H1 (cell line): ENCODE data around the gene LRFN3.

ENCODE experiments used
- EZH2 ChIP-seq: fragments of 200-600 bp; sonication (generic); IDR thresholded peaks from 2 replicates; pipeline ENCODE4 v1.7.1; 2012; ENCODE audit warnings: low read depth, mild to moderate bottlenecking, moderate library complexity, low read length, inconsistent platforms; ENCODE audit not compliant: severe bottlenecking
- GABPA ChIP-seq: IDR thresholded peaks from 2 replicates; pipeline ENCODE4 v1.6.1; 2011; ENCODE audit warnings: mild to moderate bottlenecking, low read length, moderate library complexity, borderline replicate concordance; ENCODE audit not compliant: insufficient read depth
- POLR2A ChIP-seq, 2 experiments: IDR thresholded peaks; 1 replicate in 1 of 2; 2 replicates in 1 of 2; pipeline ENCODE4 v1.6.1; 2011; ENCODE audit warnings: low read depth in 2 of 2, low read length in 2 of 2, mild to moderate bottlenecking in 2 of 2; ENCODE audit errors: control extremely low read depth in 1 of 2
- TBP ChIP-seq: IDR thresholded peaks from 2 replicates; pipeline ENCODE4 v1.6.1; 2011; ENCODE audit warnings: low read depth, low read length, improper control_type of control experiment
- TF ChIP-seq, protein P1 (sequence below), 3 experiments: IDR thresholded peaks; 1 replicate in 2 of 3; 2 replicates in 1 of 3; pipeline versions ENCODE4 v1.5.1 to v1.6.1; 2011; ENCODE audit warnings: low read length in 3 of 3, mild to moderate bottlenecking in 3 of 3, inconsistent platforms in 2 of 3, low read depth in 1 of 3, moderate library complexity in 1 of 3; ENCODE audit not compliant: insufficient read depth in 1 of 3; ENCODE audit errors: control extremely low read depth in 1 of 3

DNA sequence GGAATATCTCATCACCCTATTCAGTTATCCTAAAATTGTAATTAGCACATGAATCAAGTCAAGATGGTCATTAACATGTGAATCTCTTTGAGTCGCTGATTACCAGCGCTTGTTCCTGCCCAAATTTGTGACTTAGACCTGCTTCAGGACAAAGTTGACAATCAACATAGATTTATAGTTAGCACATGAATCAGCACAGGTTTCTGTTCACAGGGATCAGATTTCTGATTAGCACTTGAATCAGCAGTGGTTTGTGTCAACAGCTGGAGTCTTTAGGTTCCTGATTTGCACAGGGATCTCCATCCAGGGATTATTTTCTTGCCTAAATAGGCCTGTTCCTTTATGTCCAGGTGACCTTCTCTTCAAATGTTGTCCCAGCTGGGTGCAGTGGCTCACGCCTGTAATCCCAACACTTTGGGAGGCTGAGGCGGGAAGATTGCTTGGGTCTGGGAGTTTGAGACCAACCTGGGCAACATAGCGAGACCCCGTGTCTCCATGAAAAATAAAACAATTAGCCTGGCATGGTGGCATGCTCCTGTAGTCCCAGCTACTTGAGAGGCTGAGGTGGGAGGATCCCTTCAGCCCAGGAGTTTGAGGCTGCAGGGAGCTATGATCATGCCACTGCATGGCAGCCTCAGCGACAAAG, 3.8 kb upstream of the LRFN3 start:
- no peak for TF ChIP-seq TBP
- TF ChIP-seq, protein P1, sequence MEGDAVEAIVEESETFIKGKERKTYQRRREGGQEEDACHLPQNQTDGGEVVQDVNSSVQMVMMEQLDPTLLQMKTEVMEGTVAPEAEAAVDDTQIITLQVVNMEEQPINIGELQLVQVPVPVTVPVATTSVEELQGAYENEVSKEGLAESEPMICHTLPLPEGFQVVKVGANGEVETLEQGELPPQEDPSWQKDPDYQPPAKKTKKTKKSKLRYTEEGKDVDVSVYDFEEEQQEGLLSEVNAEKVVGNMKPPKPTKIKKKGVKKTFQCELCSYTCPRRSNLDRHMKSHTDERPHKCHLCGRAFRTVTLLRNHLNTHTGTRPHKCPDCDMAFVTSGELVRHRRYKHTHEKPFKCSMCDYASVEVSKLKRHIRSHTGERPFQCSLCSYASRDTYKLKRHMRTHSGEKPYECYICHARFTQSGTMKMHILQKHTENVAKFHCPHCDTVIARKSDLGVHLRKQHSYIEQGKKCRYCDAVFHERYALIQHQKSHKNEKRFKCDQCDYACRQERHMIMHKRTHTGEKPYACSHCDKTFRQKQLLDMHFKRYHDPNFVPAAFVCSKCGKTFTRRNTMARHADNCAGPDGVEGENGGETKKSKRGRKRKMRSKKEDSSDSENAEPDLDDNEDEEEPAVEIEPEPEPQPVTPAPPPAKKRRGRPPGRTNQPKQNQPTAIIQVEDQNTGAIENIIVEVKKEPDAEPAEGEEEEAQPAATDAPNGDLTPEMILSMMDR (IDR thresholded peaks at IDR 0.05; ENCODE audit: control extremely low read depth in 1 of 3, insufficient read depth in 1 of 3, low read depth in 1 of 3, low read length in 3 of 3): no peak
- TF ChIP-seq POLR2A (IDR thresholded peaks at IDR 0.05; ENCODE audit: control extremely low read depth in 1 of 2, low read depth in 2 of 2, low read length in 2 of 2): no peak
- TF ChIP-seq GABPA: no peak
- TF ChIP-seq EZH2: no peak
